Caco-2 (cell line): ENCODE data around the gene CXCL8. TPM values are rescaled to one million over a fixed set of nuclear protein-coding genes. Genes with fewer than 3 reads are reported as not detected.

ENCODE experiments used
- BruUV-seq: library from RNA; stranded (reverse); fragments of 400-500 nt; replicated peaks from 2 replicates; lab custom pipeline; 2021; lab: Mats Ljungman, UMichigan
- CTCF ChIA-PET: fragments of 300-600 bp; sonication (Branson Sonifier 250); formaldehyde crosslinking; loops from one replicate; lab custom pipeline; 2022; ENCODE audit warnings: antibody characterized with exemption; lab: Charles Lee
- POLR2A ChIA-PET: fragments of 300-600 bp; sonication (Branson Sonifier 250); formaldehyde crosslinking; loops from one replicate; lab custom pipeline; 2022; ENCODE audit warnings: antibody characterized with exemption; lab: Charles Lee
- DNase-seq, 2 experiments: peaks; one replicate each; pipeline versions ENCODE4 v3.0.0 to v3.0.0-alpha.2; 2020 to 2022
- H3K27me3 ChIP-seq: replicated peaks from 2 replicates; pipeline ENCODE4 v1.6.0; 2011; ENCODE audit warnings: low read length; ENCODE audit not compliant: control insufficient read depth, insufficient read depth
- H3K36me3 ChIP-seq: 2 replicates; pipeline ENCODE4 v1.5.1; 2011; ENCODE audit warnings: low read length; ENCODE audit not compliant: control insufficient read depth, insufficient read depth
- H3K4me1 ChIP-seq: fragments of 250-450 bp; sonication (Bioruptor Pico); 2 replicates; pipeline ENCODE4 v1.5.1; 2020; ENCODE audit warnings: mild to moderate bottlenecking
- H3K4me3 ChIP-seq: 2 replicates; pipeline ENCODE4 v1.5.1; 2011; ENCODE audit warnings: low read depth, mild to moderate bottlenecking, control low read depth, low read length
- H3K9me3 ChIP-seq: fragments of 250-450 bp; sonication (Bioruptor Pico); 2 replicates; pipeline ENCODE4 v1.5.1; 2020; ENCODE audit warnings: mild to moderate bottlenecking, moderate library complexity
- H3K27ac Mint-ChIP-seq: one replicate; pipeline ENCODE4 v1.8.0; 2022; ENCODE audit warnings: mixed read lengths; ENCODE audit not compliant: unreplicated experiment
- H3K27me3 Mint-ChIP-seq: one replicate; pipeline ENCODE4 v1.8.0; 2022; ENCODE audit warnings: mixed read lengths; ENCODE audit not compliant: insufficient read depth, unreplicated experiment
- H3K36me3 Mint-ChIP-seq: one replicate; pipeline ENCODE4 v1.8.0; 2022; ENCODE audit warnings: mild to moderate bottlenecking, mixed read lengths; ENCODE audit not compliant: insufficient read depth, unreplicated experiment
- H3K4me1 Mint-ChIP-seq: one replicate; pipeline ENCODE4 v1.8.0; 2022; ENCODE audit warnings: low read depth, mixed read lengths; ENCODE audit not compliant: unreplicated experiment
- H3K4me3 Mint-ChIP-seq: one replicate; pipeline ENCODE4 v1.8.0; 2022; ENCODE audit warnings: mild to moderate bottlenecking, moderate library complexity, mixed read lengths; ENCODE audit not compliant: unreplicated experiment
- H3K9me3 Mint-ChIP-seq: one replicate; pipeline ENCODE4 v1.8.0; 2022; ENCODE audit warnings: mixed read lengths; ENCODE audit not compliant: unreplicated experiment
- intact Hi-C: fragments of 100-400 bp; cut with micrococcal nuclease; formaldehyde crosslinking; loops from one replicate; pipeline ENCODE4 v1.10.0; 2022; ENCODE audit not compliant: unreplicated experiment
- total RNA-seq: library from RNA; stranded (reverse); gene quantifications from 2 replicates; pipeline ENCODE4 v1.2.3, GENCODE V29; 2022
- TF ChIP-seq, protein P1 (sequence below), 2 experiments: fragments of 200-600 bp in 1 of 2; IDR thresholded peaks; 1 replicate in 1 of 2; 2 replicates in 1 of 2; pipeline versions ENCODE4 v1.5.1 to v1.8.0; 2011 to 2022; ENCODE audit warnings: antibody characterized with exemption in 1 of 2, control low read depth in 1 of 2, inconsistent platforms in 1 of 2, low read depth in 1 of 2, low read length in 1 of 2, mild to moderate bottlenecking in 1 of 2, moderate library complexity in 1 of 2; ENCODE audit not compliant: insufficient read depth in 1 of 2, severe bottlenecking in 1 of 2, unreplicated experiment in 1 of 2

CXCL8 gene
- total RNA-seq, 1 experiment from 2014 or later: 0.18 TPM

GRCh38 chr4:73730867-73731266 lies 9.5 kb upstream of the CXCL8 start:
- BruUV-seq: no TSS peak

DNA sequence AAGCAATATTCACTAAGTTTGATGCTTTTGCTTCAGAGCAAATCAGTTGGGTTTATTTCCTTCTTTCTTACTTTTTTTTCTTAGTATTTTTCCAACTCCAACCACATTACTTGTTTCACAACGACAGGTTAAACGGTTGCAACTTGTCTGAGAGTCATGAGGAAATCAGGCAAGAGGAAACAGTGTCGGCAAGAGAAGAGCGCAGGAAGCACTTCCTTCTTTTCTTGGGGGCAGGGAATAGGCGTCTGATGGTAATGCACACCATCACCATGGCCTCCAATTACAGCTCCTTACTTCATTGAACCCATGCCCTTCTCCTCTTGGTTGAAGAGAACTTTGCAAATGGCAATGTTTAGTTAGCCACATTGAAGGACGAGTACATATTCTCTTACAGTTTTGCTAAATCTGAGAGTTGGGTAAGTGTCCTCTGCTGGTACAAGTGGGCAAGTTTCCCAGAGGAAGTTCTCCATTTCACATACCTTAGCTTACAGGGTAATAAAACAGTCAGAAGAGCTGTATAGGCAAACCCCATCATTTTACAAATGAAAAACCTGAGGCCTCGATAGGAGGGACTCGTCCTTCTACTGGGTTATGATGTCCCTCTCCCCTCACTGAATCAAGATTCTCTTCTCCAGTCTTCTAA lies 8.3 kb upstream of the CXCL8 start:
- Histone ChIP-seq H3K36me3 (no peaks in the 10 kb centered on the region), H3K27me3 (no peaks in the 10 kb centered on the region), H3K4me3 (no peak overlapping the region), H3K4me1 (no peaks in the 10 kb centered on the region), H3K9me3 (no peaks in the 10 kb centered on the region)
- BruUV-seq: no TSS peak
- no peak overlapping the region for H3K27ac Mint-ChIP-seq
- no peak overlapping the region for H3K4me3 Mint-ChIP-seq
- ChIA-PET POLR2A (no interaction called here), CTCF (no interaction called here)
- H3K9me3 Mint-ChIP-seq: no peaks in the 10 kb centered on the region
- TF ChIP-seq, protein P1, sequence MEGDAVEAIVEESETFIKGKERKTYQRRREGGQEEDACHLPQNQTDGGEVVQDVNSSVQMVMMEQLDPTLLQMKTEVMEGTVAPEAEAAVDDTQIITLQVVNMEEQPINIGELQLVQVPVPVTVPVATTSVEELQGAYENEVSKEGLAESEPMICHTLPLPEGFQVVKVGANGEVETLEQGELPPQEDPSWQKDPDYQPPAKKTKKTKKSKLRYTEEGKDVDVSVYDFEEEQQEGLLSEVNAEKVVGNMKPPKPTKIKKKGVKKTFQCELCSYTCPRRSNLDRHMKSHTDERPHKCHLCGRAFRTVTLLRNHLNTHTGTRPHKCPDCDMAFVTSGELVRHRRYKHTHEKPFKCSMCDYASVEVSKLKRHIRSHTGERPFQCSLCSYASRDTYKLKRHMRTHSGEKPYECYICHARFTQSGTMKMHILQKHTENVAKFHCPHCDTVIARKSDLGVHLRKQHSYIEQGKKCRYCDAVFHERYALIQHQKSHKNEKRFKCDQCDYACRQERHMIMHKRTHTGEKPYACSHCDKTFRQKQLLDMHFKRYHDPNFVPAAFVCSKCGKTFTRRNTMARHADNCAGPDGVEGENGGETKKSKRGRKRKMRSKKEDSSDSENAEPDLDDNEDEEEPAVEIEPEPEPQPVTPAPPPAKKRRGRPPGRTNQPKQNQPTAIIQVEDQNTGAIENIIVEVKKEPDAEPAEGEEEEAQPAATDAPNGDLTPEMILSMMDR (IDR thresholded peaks at IDR 0.05; ENCODE audit: insufficient read depth in 1 of 2, low read depth in 1 of 2, low read length in 1 of 2, severe bottlenecking in 1 of 2, unreplicated experiment in 1 of 2): no peak
- no peak for DNase-seq
- intact Hi-C loops: no loop called here
- no peaks in the 10 kb centered on the region for H3K4me1 Mint-ChIP-seq
- no peaks in the 10 kb centered on the region for H3K27me3 Mint-ChIP-seq
- H3K36me3 Mint-ChIP-seq: no peaks in the 10 kb centered on the region

More at GRCh38 chr4:73730867-73731266, 9.5 kb upstream of the CXCL8 start:
- Mint-ChIP-seq H3K9me3 (no peaks in the 10 kb centered on the region), H3K4me3 (no peak overlapping the region), H3K27ac (no peak overlapping the region), H3K27me3 (no peaks in the 10 kb centered on the region), H3K36me3 (no peaks in the 10 kb centered on the region), H3K4me1 (no peaks in the 10 kb centered on the region)
- Histone ChIP-seq H3K4me3 (no peak overlapping the region), H3K27me3 (no peaks in the 10 kb centered on the region), H3K9me3 (no peaks in the 10 kb centered on the region), H3K36me3 (no peaks in the 10 kb centered on the region), H3K4me1 (no peaks in the 10 kb centered on the region; the same call in 1 of the 2 replicates)
- intact Hi-C loops: no loop called here
- ChIA-PET CTCF (interaction anchor here (0.8 kb wide), 1 partner anchor 404 kb away, joined by 7 read pairs; no protein-coding TSS in a partner anchor), POLR2A (no interaction called here)
- DNase-seq: no peak
- TF ChIP-seq, protein P1 (IDR thresholded peaks at IDR 0.05; ENCODE audit: insufficient read depth in 1 of 2, low read depth in 1 of 2, low read length in 1 of 2, severe bottlenecking in 1 of 2, unreplicated experiment in 1 of 2): no peak

GRCh38 chr4:73732759-73733431 lies 7.5 kb upstream of the CXCL8 start:
- BruUV-seq: no TSS peak
- Mint-ChIP-seq H3K27me3 (no peaks in the 10 kb centered on the region), H3K9me3 (no peaks in the 10 kb centered on the region), H3K36me3 (no peaks in the 10 kb centered on the region), H3K4me3 (no peak overlapping the region), H3K4me1 (no peaks in the 10 kb centered on the region), H3K27ac (no peak overlapping the region)
- no peak for DNase-seq
- no peaks in the 10 kb centered on the region for H3K4me1 ChIP-seq
- no peak overlapping the region for H3K4me3 ChIP-seq
- H3K27me3 ChIP-seq: no peaks in the 10 kb centered on the region
- ChIA-PET POLR2A (no interaction called here), CTCF (interaction anchor here (0.6 kb wide), 1 partner anchor 280 kb away, joined by 4 read pairs; no protein-coding TSS in a partner anchor)
- TF ChIP-seq, protein P1 (IDR thresholded peaks at IDR 0.05; ENCODE audit: insufficient read depth in 1 of 2, low read depth in 1 of 2, low read length in 1 of 2, severe bottlenecking in 1 of 2, unreplicated experiment in 1 of 2): no peak
- H3K9me3 ChIP-seq: no peaks in the 10 kb centered on the region
- intact Hi-C loops: no loop called here
- H3K36me3 ChIP-seq: no peaks in the 10 kb centered on the region
